ENCODE measurements around the gene PALB2.

The PALB2 gene

GRCh38 chr16:23640931-23641765 lies at the start of gene PALB2, which contains the start of gene DCTN5:
PALB2 (minus strand) TSS chr16:23641310; CDS start chr16:23641157, 153 bp downstream.
DCTN5 (plus strand) TSS chr16:23641466; CDS start chr16:23641543, 77 bp downstream.
- H3K27ac Mint-ChIP-seq, result peak within 1 kb of the TSS; percentile 98
- H3K27me3 Mint-ChIP-seq, result no peaks in the 10 kb centered on the region
- peak within 1 kb of the TSS; percentile 100 for H3K4me3 Mint-ChIP-seq
- no peaks in the 10 kb centered on the region for H3K9me3 Mint-ChIP-seq
- peaks cover 73% of the 10 kb centered on the region for H3K36me3 Mint-ChIP-seq (ENCODE audit: low read depth)
- peaks cover 36% of the 10 kb centered on the region for H3K4me1 Mint-ChIP-seq (ENCODE audit: low read depth)
- DNase-seq, result peak; percentile 89

DNA sequence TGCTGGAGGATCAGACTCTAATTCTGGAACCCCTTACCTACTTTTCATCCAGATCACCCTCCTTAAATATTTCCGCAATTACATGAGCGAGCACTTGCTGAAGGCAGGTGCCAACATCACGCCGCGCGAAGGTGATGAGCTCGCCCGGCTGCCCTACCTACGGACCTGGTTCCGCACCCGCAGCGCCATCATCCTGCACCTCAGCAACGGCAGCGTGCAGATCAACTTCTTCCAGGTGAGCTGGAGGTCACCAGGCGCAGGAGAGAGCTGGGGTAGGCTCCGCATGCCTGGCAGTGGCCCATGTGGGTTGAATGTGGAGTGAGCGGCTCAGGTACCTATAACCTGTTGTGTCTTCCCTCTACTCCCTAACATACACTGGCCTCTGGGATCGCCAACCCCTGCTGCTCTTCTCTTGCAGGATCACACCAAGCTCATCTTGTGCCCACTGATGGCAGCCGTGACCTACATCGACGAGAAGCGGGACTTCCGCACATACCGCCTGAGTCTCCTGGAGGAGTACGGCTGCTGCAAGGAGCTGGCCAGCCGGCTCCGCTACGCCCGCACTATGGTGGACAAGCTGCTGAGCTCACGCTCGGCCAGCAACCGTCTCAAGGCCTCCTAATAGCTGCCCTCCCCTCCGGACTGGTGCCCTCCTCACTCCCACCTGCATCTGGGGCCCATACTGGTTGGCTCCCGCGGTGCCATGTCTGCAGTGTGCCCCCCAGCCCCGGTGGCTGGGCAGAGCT lies 48.5 kb upstream of the PALB2 start:
- Mint-ChIP-seq H3K36me3 (ENCODE audit: low read depth) (peaks cover 74% of the 10 kb centered on the region), H3K27ac (no peak overlapping the region), H3K27me3 (peaks cover 4% of the 10 kb centered on the region), H3K4me1 (ENCODE audit: low read depth) (peaks cover under 1% of the 10 kb centered on the region), H3K4me3 (no peak overlapping the region), H3K9me3 (no peaks in the 10 kb centered on the region)
- DNase-seq, result no peak

GRCh38 chr16:23687034-23687808 lies 46.1 kb upstream of the PALB2 start:
- H3K27me3 Mint-ChIP-seq, result no peaks in the 10 kb centered on the region
- peaks cover 95% of the 10 kb centered on the region for H3K36me3 Mint-ChIP-seq (ENCODE audit: low read depth)
- H3K27ac Mint-ChIP-seq, result no peak overlapping the region
- H3K9me3 Mint-ChIP-seq, result no peaks in the 10 kb centered on the region
- no peak for DNase-seq
- H3K4me3 Mint-ChIP-seq, result no peak overlapping the region
- no peaks in the 10 kb centered on the region for H3K4me1 Mint-ChIP-seq (ENCODE audit: low read depth)

GRCh38 chr16:23683487-23683886 lies 42.4 kb upstream of the PALB2 start:
- no peak overlapping the region for H3K27ac Mint-ChIP-seq
- no peak overlapping the region for H3K4me3 Mint-ChIP-seq
- peaks cover 93% of the 10 kb centered on the region for H3K36me3 Mint-ChIP-seq (ENCODE audit: low read depth)
- H3K27me3 Mint-ChIP-seq, result no peaks in the 10 kb centered on the region
- DNase-seq, result no peak
- H3K9me3 Mint-ChIP-seq, result no peaks in the 10 kb centered on the region
- H3K4me1 Mint-ChIP-seq (ENCODE audit: low read depth), result peaks cover 12% of the 10 kb centered on the region

DNA sequence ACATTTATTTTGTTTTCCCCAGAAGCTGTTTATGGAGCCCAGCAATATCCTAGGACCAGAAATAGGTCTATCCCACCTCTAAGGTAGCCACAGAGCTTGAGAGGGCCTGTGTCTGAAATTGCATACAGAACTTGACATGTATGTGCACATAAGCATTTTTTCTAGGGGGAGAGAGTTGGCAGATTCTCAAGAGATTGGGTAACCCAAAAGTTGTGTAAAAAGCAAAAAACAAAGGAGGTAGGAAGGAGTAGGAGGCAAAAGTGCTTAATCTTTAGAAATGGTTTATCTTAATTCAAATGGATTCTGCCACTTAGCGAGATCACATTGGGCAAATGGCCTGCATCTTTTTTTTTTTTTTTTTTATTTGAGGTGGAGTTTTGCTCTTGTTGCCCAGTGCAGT lies 41.1 kb upstream of the PALB2 start:
- Mint-ChIP-seq H3K27me3 (no peaks in the 10 kb centered on the region), H3K36me3 (ENCODE audit: low read depth) (peaks cover 80% of the 10 kb centered on the region)

GRCh38 chr16:23679986-23680336 lies 38.9 kb upstream of the PALB2 start:
- Mint-ChIP-seq H3K27me3 (no peaks in the 10 kb centered on the region), H3K9me3 (no peaks in the 10 kb centered on the region), H3K27ac (no peak overlapping the region), H3K4me1 (ENCODE audit: low read depth) (peaks cover 18% of the 10 kb centered on the region), H3K4me3 (peak overlapping the region; percentile 88), H3K36me3 (ENCODE audit: low read depth) (peaks cover 69% of the 10 kb centered on the region)
- no peak for DNase-seq

More for the DNA sequence above, 41.1 kb upstream of the PALB2 start:
- Mint-ChIP-seq H3K4me1 (ENCODE audit: low read depth) (peaks cover 18% of the 10 kb centered on the region), H3K4me3 (no peak overlapping the region), H3K9me3 (no peaks in the 10 kb centered on the region), H3K27ac (no peak overlapping the region)
- no peak for DNase-seq

- H3K27ac Mint-ChIP-seq, result peak overlapping the region; percentile 53
- no peaks in the 10 kb centered on the region for H3K9me3 Mint-ChIP-seq
- no peaks in the 10 kb centered on the region for H3K27me3 Mint-ChIP-seq
- peaks cover 18% of the 10 kb centered on the region for H3K4me1 Mint-ChIP-seq (ENCODE audit: low read depth)
- H3K36me3 Mint-ChIP-seq (ENCODE audit: low read depth), result peaks cover 71% of the 10 kb centered on the region
- peak overlapping the region; percentile 88 for H3K4me3 Mint-ChIP-seq
- DNase-seq, result no peak
Observed at GRCh38 chr16:23679274-23679985, 38.3 kb upstream of the PALB2 start.

DNA sequence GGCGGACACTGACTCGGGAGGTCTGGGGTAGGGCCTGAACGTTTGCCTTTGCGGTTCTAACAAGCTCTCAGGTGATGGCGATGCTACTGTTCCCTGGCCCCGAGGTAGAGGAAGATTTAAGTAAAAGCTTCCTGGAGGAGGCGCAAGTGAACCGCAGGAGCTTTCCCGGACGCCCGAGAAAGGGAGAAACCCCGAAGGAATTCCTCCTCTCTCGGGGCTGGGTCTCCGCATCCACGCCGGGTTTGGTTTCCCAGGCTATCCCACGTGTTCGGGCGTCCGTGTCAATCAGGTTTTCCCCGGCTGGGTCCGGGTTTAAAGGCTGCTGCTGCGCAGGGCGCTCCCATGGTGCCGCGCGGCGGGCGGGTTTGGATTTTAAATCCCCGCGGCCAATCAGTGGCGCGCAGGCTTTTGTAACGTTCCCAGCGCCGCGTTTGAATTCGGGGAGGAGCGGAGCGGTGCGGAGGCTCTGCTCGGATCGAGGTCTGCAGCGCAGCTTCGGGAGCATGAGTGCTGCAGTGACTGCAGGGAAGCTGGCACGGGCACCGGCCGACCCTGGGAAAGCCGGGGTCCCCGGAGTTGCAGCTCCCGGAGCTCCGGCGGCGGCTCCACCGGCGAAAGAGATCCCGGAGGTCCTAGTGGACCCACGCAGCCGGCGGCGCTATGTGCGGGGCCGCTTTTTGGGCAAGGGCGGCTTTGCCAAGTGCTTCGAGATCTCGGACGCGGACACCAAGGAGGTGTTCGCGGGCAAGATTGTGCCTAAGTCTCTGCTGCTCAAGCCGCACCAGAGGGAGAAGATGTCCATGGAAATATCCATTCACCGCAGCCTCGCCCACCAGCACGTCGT lies 37.5 kb upstream of the PALB2 start, which contains the start of gene PLK1:
Gene PLK1 (plus strand): TSS at position 460 of the 844 bp plus-strand sequence. CDS start 44 bp downstream, at position 504.
- Mint-ChIP-seq H3K4me1 (ENCODE audit: low read depth) (peaks cover 18% of the 10 kb centered on the region), H3K27me3 (no peaks in the 10 kb centered on the region), H3K27ac (peak within 1 kb of the TSS; percentile 71), H3K4me3 (peak within 1 kb of the TSS; percentile 88), H3K9me3 (no peaks in the 10 kb centered on the region), H3K36me3 (ENCODE audit: low read depth) (peaks cover 71% of the 10 kb centered on the region)
- DNase-seq, result peak; percentile 84

DNA sequence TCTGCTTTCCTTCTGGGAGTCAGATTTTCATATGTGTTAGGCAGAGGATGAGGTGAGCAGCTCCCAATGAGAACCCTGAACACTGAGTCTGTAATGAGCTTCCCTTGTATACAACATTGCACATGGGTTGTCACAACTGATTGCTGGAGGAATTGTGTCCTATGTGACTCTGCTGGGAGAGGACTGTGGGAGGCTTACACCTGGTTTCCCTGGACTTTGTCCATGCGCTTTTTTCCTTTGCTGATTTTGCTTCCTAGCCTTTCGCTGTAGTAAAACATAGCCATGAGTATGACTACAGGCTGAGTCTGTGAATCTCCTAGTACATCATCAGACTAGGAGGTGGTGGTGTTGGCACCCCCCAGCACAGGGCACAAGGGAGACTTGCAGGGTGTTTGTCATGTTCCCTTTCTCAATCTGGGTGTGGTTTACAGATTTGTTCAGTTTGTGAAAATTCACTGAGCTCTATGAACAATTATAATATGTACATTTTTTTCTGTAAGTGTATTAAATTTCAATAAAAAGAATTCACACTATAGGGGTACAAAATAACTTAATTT lies 35.9 kb upstream of the PALB2 start:
- Mint-ChIP-seq H3K36me3 (ENCODE audit: low read depth) (peaks cover 68% of the 10 kb centered on the region), H3K4me3 (no peak overlapping the region), H3K9me3 (no peaks in the 10 kb centered on the region)

GRCh38 chr16:23673971-23674614 lies 33.0 kb upstream of the PALB2 start:
- DNase-seq, result no peak
- Mint-ChIP-seq H3K4me1 (ENCODE audit: low read depth) (peaks cover 28% of the 10 kb centered on the region), H3K9me3 (no peaks in the 10 kb centered on the region), H3K27me3 (no peaks in the 10 kb centered on the region), H3K36me3 (ENCODE audit: low read depth) (peaks cover 66% of the 10 kb centered on the region), H3K27ac (no peak overlapping the region), H3K4me3 (no peak overlapping the region)

More for the DNA sequence above, 35.9 kb upstream of the PALB2 start:
- Mint-ChIP-seq H3K4me1 (ENCODE audit: low read depth) (peaks cover 18% of the 10 kb centered on the region), H3K27ac (no peak overlapping the region), H3K27me3 (no peaks in the 10 kb centered on the region)
- no peak for DNase-seq

DNA sequence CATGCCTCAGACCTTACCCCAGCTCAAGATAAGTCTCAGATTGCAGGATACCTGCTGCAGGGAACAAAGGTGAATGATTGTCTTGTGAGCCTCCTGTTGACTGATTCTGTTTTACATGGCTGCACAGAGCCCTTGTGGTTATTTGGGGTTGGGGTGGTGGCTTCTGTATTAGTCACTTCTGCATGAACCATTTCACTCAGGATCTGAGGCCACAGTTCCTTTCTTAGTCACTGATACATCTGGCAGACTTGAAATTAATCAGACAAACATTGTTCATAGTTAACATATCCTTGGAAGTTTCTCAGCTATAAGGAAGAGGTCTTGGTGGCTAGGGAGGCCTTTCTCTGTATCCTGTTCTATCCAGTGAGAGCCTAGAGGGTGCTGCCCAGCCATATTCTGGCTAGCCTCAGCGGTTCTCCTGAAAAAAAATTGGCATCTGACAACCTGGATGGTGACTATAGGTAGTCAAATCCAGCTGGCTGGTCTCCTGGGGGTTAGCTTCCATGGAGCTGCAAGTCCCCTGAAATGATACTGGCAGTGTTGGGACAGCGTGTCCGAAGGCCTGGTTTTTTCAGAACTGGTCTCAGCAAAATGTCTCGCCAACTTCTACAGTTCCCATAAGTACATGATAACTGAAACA lies 29.1 kb upstream of the PALB2 start:
- H3K27me3 Mint-ChIP-seq, result no peaks in the 10 kb centered on the region

DNA sequence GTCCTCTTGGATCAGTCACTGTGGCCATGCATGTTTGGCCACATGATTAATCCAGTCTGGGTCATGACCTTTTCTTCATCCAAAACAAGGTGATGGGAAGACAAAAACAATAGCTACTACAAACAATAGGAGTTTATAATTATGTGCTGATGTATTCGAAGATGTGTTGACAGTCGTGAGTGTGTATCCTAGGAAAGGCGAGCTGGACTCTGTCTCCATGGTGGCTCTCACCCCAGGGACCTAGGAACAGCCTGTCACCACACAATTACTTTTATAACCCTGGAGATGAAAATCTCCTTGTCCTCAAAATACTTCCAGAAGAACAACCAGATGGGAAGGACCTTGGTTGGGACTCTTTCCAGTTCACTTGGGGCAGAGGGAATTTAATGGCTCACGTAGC lies 27.8 kb upstream of the PALB2 start:
- no peaks in the 10 kb centered on the region for H3K27me3 Mint-ChIP-seq
- H3K36me3 Mint-ChIP-seq (ENCODE audit: low read depth), result peaks cover 95% of the 10 kb centered on the region
- no peaks in the 10 kb centered on the region for H3K9me3 Mint-ChIP-seq
- no peak overlapping the region for H3K4me3 Mint-ChIP-seq
- DNase-seq, result no peak
- H3K4me1 Mint-ChIP-seq (ENCODE audit: low read depth), result peaks cover 28% of the 10 kb centered on the region
- H3K27ac Mint-ChIP-seq, result no peak overlapping the region

More for the DNA sequence above, 29.1 kb upstream of the PALB2 start:
- Mint-ChIP-seq H3K4me1 (ENCODE audit: low read depth) (peaks cover 25% of the 10 kb centered on the region), H3K27ac (peak overlapping the region; percentile 79), H3K9me3 (no peaks in the 10 kb centered on the region), H3K4me3 (no peak overlapping the region), H3K36me3 (ENCODE audit: low read depth) (peaks cover 94% of the 10 kb centered on the region)
- DNase-seq, result peak; percentile 45

Data from activated T-cell treated with anti-CD3 and anti-CD28 coated beads, Interleukin-2, amount 50 U/mL, for 24 hours (primary cell).